ENCODE data around the gene SLX9.

SLX9 gene

DNA sequence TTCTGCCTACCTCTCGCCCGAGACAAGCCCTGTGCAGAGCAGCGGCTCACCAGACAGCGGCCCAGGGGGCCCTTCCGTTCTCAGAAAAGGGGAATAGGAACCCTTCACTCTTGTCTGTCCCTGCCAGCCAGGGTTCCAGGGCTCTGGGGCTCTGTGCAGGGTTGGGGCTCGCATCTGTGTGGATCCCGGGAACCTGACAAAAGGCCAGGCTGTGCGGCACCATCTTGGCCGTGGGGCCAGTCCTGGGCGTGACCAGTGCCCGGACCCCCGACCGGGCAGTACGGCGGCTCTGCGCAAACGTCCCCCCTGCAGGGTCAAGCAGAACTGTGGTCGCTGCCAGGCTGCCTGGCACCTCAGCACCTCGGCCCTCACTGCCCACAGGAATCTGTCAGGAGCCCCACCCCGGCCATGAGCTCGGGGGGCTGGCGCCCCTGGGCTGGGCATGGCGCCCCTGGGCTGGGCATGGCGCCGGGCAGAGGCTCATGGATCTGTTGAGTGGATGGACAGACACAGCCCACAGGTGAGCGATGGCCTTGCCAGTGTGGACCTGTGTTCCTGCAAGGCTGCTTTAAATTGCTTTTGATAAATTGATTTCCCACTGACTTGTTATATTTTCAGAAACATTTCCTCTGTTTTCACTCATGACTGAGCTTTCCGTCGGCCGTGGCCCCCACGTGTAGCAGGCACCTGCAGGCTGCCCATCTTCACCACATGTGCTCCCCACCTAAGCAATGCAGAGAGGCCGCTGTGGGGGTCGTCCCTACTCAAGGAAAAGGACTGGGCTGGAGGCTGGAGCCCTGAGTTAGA, 59.0 kb downstream of the SLX9 start:
- no peak overlapping the region for H3K4me3 ChIP-seq (ENCODE audit: severe bottlenecking)
- peaks cover 8% of the 10 kb centered on the region for H3K4me1 ChIP-seq (ENCODE audit: insufficient read depth, poor library complexity, severe bottlenecking)
- TF ChIP-seq, protein P1, sequence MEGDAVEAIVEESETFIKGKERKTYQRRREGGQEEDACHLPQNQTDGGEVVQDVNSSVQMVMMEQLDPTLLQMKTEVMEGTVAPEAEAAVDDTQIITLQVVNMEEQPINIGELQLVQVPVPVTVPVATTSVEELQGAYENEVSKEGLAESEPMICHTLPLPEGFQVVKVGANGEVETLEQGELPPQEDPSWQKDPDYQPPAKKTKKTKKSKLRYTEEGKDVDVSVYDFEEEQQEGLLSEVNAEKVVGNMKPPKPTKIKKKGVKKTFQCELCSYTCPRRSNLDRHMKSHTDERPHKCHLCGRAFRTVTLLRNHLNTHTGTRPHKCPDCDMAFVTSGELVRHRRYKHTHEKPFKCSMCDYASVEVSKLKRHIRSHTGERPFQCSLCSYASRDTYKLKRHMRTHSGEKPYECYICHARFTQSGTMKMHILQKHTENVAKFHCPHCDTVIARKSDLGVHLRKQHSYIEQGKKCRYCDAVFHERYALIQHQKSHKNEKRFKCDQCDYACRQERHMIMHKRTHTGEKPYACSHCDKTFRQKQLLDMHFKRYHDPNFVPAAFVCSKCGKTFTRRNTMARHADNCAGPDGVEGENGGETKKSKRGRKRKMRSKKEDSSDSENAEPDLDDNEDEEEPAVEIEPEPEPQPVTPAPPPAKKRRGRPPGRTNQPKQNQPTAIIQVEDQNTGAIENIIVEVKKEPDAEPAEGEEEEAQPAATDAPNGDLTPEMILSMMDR (IDR thresholded peaks at IDR 0.05; ENCODE audit: poor library complexity, severe bottlenecking), result no peak
- no peak overlapping the region for H3K27ac ChIP-seq (ENCODE audit: poor library complexity, severe bottlenecking)
- ATAC-seq (ENCODE audit: low read depth) (no peak), DNase-seq (ENCODE audit: low spot score) (peak; percentile 57)
- H3K9me3 ChIP-seq (ENCODE audit: severe bottlenecking), result no peaks in the 10 kb centered on the region
- no peaks in the 10 kb centered on the region for H3K27me3 ChIP-seq (ENCODE audit: insufficient read depth, poor library complexity, severe bottlenecking)
- no peaks in the 10 kb centered on the region for H3K36me3 ChIP-seq (ENCODE audit: low read depth)

DNA sequence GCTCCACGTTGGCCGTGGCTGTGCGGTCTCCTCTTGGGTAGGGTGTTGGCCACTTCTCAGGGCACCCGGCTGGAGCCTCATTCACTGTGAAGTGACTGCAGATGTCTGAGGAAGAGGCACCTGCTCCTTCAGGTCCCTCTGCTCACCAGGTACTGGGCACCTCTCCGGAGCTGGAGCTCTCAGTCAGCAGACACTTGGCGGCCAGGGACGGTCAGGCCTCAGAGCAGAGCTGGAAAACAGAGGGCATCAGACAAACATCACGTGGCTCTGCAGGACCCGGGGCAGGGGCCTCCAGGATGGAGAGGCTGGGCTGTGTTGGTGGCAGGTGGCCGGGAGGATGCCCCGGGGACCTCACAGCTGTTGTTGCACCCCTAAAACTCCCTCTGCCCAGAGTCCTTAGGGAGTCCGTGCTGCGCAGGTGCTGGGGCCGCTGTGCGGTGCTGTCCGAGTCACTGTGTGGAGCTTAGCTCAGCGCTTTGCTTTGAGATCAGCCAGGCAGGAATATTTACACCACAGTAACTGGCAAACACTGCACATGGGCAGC, 59.7 kb downstream of the SLX9 start:
- Histone ChIP-seq H3K9me3 (ENCODE audit: severe bottlenecking) (no peaks in the 10 kb centered on the region), H3K27me3 (ENCODE audit: insufficient read depth, poor library complexity, severe bottlenecking) (no peaks in the 10 kb centered on the region), H3K36me3 (ENCODE audit: low read depth) (no peaks in the 10 kb centered on the region), H3K4me3 (ENCODE audit: severe bottlenecking) (no peak overlapping the region), H3K27ac (ENCODE audit: poor library complexity, severe bottlenecking) (no peak overlapping the region), H3K4me1 (ENCODE audit: insufficient read depth, poor library complexity, severe bottlenecking) (peaks cover 8% of the 10 kb centered on the region)
- TF ChIP-seq, protein P1 (IDR thresholded peaks at IDR 0.05; ENCODE audit: poor library complexity, severe bottlenecking), result no peak
- no peak for ATAC-seq (ENCODE audit: low read depth)
- peak; percentile 55 for DNase-seq (ENCODE audit: low spot score)

DNA sequence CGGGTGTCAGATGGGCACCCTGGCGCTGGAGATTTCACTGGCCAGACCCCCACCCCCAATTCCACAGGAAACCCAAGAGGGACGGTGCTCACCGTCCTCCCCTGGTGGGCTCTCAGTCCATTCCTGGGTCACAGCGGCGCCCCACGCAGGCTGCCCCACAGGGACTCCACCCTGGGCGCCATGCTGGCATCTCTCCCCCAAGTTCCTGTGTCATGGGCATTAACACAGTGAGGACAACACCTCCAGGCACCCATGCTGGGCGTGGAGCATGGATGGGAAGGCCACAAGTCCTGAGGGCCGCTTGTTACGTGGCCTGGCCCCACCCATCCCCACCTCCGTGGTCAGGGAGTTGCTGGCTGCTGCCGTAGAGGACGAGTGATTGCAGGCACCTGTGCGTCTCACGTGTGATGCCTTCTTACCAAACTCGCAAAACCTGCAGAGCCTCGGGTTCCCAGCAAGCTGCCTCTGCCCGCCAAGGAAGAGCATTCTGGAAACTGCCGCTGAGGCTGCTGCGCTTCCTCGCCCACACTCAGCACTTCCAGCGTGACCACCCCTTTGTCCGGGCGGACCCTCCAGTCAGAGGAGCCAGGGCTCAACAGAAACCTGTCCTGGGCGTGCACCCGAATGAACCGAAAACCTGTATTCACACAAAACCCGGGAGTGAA, 60.3 kb downstream of the SLX9 start:
- Histone ChIP-seq H3K36me3 (ENCODE audit: low read depth) (no peaks in the 10 kb centered on the region), H3K9me3 (ENCODE audit: severe bottlenecking) (no peaks in the 10 kb centered on the region), H3K27ac (ENCODE audit: poor library complexity, severe bottlenecking) (no peak overlapping the region), H3K27me3 (ENCODE audit: insufficient read depth, poor library complexity, severe bottlenecking) (no peaks in the 10 kb centered on the region), H3K4me1 (ENCODE audit: insufficient read depth, poor library complexity, severe bottlenecking) (peaks cover 8% of the 10 kb centered on the region), H3K4me3 (ENCODE audit: severe bottlenecking) (no peak overlapping the region)
- no peak for ATAC-seq (ENCODE audit: low read depth)
- TF ChIP-seq, protein P1 (IDR thresholded peaks at IDR 0.05; ENCODE audit: poor library complexity, severe bottlenecking), result no peak
- peak; percentile 50 for DNase-seq (ENCODE audit: low spot score)

DNA sequence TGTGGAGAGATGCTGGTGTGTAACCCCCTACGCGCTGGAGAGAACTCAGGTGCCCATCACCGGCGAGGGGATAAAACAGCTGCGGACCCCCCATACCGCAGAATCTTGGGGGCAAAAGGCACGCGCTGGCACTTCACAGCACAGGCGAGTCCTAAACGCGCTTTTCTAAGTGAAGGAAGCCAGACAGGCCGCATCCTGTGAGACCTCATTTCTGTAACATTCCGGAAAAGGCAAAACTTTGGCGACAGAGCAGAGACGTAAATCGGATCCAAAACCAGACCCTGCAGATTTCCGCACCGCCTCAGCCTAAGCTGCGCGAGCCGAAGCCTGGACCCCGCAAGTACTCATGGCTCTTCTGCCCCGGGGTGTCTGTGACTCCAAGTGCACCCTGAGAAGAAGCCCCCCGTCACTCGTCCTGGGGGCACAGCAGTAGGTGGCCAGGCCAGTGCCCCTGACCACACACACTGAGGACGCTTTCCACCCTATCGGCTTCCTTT, 60.9 kb downstream of the SLX9 start:
- Histone ChIP-seq H3K36me3 (ENCODE audit: low read depth) (no peaks in the 10 kb centered on the region), H3K9me3 (ENCODE audit: severe bottlenecking) (no peaks in the 10 kb centered on the region), H3K4me3 (ENCODE audit: severe bottlenecking) (no peak overlapping the region), H3K27me3 (ENCODE audit: insufficient read depth, poor library complexity, severe bottlenecking) (no peaks in the 10 kb centered on the region), H3K4me1 (ENCODE audit: insufficient read depth, poor library complexity, severe bottlenecking) (peaks cover 11% of the 10 kb centered on the region), H3K27ac (ENCODE audit: poor library complexity, severe bottlenecking) (no peak overlapping the region)
- TF ChIP-seq, protein P1 (IDR thresholded peaks at IDR 0.05; ENCODE audit: poor library complexity, severe bottlenecking), result no peak
- ATAC-seq (ENCODE audit: low read depth) (no peak), DNase-seq (ENCODE audit: low spot score) (peak; percentile 24)

Data from RWPE2 (cell line).